Panc1 (cell line): ENCODE data around the gene USH1C. TPM values are rescaled to one million over a fixed set of nuclear protein-coding genes. Genes with fewer than 3 reads are reported as not detected.

Source experiments
- ATAC-seq: fragments of 200-7000 bp; cut with Tn5 transposase; 2 replicates; pipeline ENCODE4 v1.9.1; 2020; ENCODE audit warnings: mild to moderate bottlenecking, moderate library complexity
- BruUV-seq: library from RNA; stranded (reverse); fragments of 400-500 nt; replicated peaks from 2 replicates; lab custom pipeline; 2021; lab: Mats Ljungman, UMichigan
- CTCF ChIA-PET: fragments of 300-600 bp; sonication (Branson Sonifier 250); formaldehyde crosslinking; loops from one replicate; lab custom pipeline; 2022; ENCODE audit warnings: antibody characterized with exemption; lab: Charles Lee
- POLR2A ChIA-PET: fragments of 300-600 bp; sonication (Branson Sonifier 250); formaldehyde crosslinking; loops from one replicate; lab custom pipeline; 2022; ENCODE audit warnings: antibody characterized with exemption; lab: Charles Lee
- DNase-seq: peaks from one replicate; pipeline ENCODE4 v3.0.0-alpha.2; 2010; ENCODE audit warnings: low read depth, low spot score
- H3K27ac ChIP-seq: 2 replicates; pipeline ENCODE4 v1.5.1; 2011; ENCODE audit warnings: mild to moderate bottlenecking, low read length, inconsistent platforms
- H3K27me3 ChIP-seq: fragments of 200-500 bp; sonication (Bioruptor generic); 2 replicates; pipeline ENCODE4 v1.6.0; 2014; ENCODE audit warnings: low read length, inconsistent platforms; ENCODE audit not compliant: control insufficient read depth, insufficient read depth
- H3K36me3 ChIP-seq: fragments of 200-500 bp; sonication (Bioruptor generic); 2 replicates; pipeline ENCODE4 v1.5.1; 2014; ENCODE audit warnings: inconsistent platforms, mild to moderate bottlenecking, low read length, moderate library complexity; ENCODE audit not compliant: control insufficient read depth, insufficient read depth
- H3K4me1 ChIP-seq: 2 replicates; pipeline ENCODE4 v1.5.1; 2011; ENCODE audit warnings: inconsistent platforms, mild to moderate bottlenecking, low read length, moderate library complexity; ENCODE audit not compliant: control insufficient read depth, insufficient read depth
- H3K4me3 ChIP-seq, 2 experiments: 2 replicates each; pipeline ENCODE4 v1.5.1; 2011 to 2012; ENCODE audit warnings: low read depth in 2 of 2, low read length in 2 of 2, mild to moderate bottlenecking in 2 of 2, inconsistent platforms in 1 of 2, moderate library complexity in 1 of 2
- H3K9me3 ChIP-seq: fragments of 200-500 bp; sonication (Bioruptor generic); 2 replicates; pipeline ENCODE4 v1.5.1; 2014; ENCODE audit warnings: low read depth, mild to moderate bottlenecking, inconsistent platforms, low read length, moderate library complexity; ENCODE audit not compliant: control insufficient read depth, insufficient read depth
- CTCF ChIP-seq: fragments of 450-650 bp; IDR thresholded peaks from 2 replicates; pipeline ENCODE4 v1.5.1; 2017; ENCODE audit warnings: mild to moderate bottlenecking
- POLR2AphosphoS5 ChIP-seq: IDR thresholded peaks from 2 replicates; pipeline ENCODE4 v1.6.1; 2012; ENCODE audit warnings: mild to moderate bottlenecking, low read depth, low read length, moderate library complexity
- SIN3A ChIP-seq: IDR thresholded peaks from 2 replicates; pipeline ENCODE4 v1.6.1; 2012; ENCODE audit warnings: low read depth, mild to moderate bottlenecking, low read length, moderate library complexity, borderline replicate concordance; ENCODE audit not compliant: insufficient read depth
- TCF7L2 ChIP-seq: IDR thresholded peaks from 2 replicates; pipeline ENCODE4 v1.6.1; 2011; ENCODE audit warnings: mild to moderate bottlenecking, low read depth, low read length, inconsistent platforms
- in situ Hi-C: cut with HindIII; loops from 2 replicates; pipeline ENCODE4 v1.10.0; 2016; ENCODE audit warnings: low sequenced_read_pairs, low pct_unique_long_range_greater_than_20kb
- intact Hi-C: fragments of 100-400 bp; cut with micrococcal nuclease; formaldehyde crosslinking; loops from one replicate; pipeline ENCODE4 v1.10.0; 2022; ENCODE audit not compliant: unreplicated experiment
- total RNA-seq: library from RNA; stranded (reverse); gene quantifications from one replicate; pipeline ENCODE4 v1.2.1, GENCODE V29; 2021; ENCODE audit not compliant: unreplicated experiment
- TF ChIP-seq, protein P1 (sequence below), 2 experiments: IDR thresholded peaks; 2 replicates each; pipeline ENCODE4 v1.6.1; 2011 to 2012; ENCODE audit warnings: low read depth in 2 of 2, control low read depth in 1 of 2, low read length in 1 of 2, mild to moderate bottlenecking in 1 of 2, moderate library complexity in 1 of 2; ENCODE audit not compliant: insufficient read depth in 1 of 2

Gene USH1C
- total RNA-seq, 1 experiment from 2014 or later: not detected

DNA sequence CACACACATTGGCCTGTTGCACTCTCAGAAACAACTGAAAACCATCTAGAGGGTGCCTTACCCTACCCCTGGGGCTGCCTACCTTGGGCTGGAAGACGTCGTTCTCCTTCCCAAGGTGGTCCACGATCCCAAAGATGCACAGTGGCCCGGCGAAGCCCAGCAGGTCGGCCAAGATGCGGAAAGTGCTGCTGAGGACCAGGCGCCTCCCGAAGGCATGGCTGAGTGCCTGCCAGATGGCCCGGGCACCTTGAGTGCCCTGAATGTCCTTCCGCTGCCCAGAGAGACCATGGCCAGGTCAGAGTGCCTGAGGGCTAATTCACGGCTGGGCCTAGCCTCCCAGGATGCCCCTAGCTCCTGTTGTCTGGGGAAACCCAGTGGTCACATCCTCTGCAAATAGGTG, 83.8 kb downstream of the USH1C start:
- in situ Hi-C loops: no loop called here
- ChIA-PET POLR2A (no interaction called here), CTCF (no interaction called here)
- no TSS peak for BruUV-seq
- intact Hi-C loops: no loop called here
- no peaks in the 10 kb centered on the region for H3K4me1 ChIP-seq
- H3K4me3 ChIP-seq: no peak overlapping the region
- no peak overlapping the region for H3K27ac ChIP-seq
- no peak for DNase-seq
- H3K27me3 ChIP-seq: peaks cover 2% of the 10 kb centered on the region; the same call in 1 of the 2 replicates
- TF ChIP-seq POLR2AphosphoS5 (no peak), TCF7L2 (no peak), SIN3A (no peak), CTCF (no peak)
- TF ChIP-seq, protein P1, sequence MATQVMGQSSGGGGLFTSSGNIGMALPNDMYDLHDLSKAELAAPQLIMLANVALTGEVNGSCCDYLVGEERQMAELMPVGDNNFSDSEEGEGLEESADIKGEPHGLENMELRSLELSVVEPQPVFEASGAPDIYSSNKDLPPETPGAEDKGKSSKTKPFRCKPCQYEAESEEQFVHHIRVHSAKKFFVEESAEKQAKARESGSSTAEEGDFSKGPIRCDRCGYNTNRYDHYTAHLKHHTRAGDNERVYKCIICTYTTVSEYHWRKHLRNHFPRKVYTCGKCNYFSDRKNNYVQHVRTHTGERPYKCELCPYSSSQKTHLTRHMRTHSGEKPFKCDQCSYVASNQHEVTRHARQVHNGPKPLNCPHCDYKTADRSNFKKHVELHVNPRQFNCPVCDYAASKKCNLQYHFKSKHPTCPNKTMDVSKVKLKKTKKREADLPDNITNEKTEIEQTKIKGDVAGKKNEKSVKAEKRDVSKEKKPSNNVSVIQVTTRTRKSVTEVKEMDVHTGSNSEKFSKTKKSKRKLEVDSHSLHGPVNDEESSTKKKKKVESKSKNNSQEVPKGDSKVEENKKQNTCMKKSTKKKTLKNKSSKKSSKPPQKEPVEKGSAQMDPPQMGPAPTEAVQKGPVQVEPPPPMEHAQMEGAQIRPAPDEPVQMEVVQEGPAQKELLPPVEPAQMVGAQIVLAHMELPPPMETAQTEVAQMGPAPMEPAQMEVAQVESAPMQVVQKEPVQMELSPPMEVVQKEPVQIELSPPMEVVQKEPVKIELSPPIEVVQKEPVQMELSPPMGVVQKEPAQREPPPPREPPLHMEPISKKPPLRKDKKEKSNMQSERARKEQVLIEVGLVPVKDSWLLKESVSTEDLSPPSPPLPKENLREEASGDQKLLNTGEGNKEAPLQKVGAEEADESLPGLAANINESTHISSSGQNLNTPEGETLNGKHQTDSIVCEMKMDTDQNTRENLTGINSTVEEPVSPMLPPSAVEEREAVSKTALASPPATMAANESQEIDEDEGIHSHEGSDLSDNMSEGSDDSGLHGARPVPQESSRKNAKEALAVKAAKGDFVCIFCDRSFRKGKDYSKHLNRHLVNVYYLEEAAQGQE (IDR thresholded peaks at IDR 0.05; ENCODE audit: insufficient read depth in 1 of 2, low read depth in 2 of 2, low read length in 1 of 2): no peak
- ATAC-seq: no peak
- no peaks in the 10 kb centered on the region for H3K36me3 ChIP-seq
- no peaks in the 10 kb centered on the region for H3K9me3 ChIP-seq

DNA sequence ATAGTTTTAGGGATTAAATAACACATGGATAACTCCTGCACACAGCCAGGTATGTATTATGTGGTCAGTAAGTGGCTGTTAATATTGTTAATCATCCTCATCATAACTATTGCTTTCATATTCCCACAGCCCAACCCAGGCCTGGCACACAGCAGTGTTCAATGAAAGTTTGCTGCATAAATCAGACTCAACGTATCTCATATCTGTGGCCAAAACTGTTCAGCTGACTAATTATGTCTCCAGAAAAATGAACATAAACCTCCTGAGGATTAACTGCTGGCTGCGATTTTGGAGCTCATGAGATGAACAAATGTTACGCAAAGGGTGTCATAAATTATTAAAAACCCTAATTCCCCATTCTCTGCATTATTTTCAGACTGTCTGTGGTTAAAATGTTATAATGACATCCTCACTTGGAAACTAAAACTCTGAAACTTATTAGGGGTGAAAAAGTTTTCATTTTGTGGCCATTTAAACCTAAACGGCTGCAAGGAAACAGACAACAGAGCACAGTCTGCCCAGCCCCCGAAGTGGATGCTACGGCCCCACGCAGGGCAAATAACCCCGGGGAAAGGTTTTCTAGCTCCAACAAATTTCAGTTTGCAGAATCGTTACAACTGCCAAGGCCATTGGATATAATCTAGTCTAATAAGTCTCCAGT, 84.8 kb downstream of the USH1C start:
- no peak overlapping the region for H3K4me3 ChIP-seq
- TF ChIP-seq POLR2AphosphoS5 (no peak), SIN3A (no peak)
- no peaks in the 10 kb centered on the region for H3K36me3 ChIP-seq
- DNase-seq (no peak), ATAC-seq (no peak)
- intact Hi-C loops: no loop called here
- no peak overlapping the region for H3K27ac ChIP-seq
- in situ Hi-C loops: no loop called here
- CTCF ChIA-PET: interaction anchor here (1.0 kb wide), 1 partner anchor 73 kb away, joined by 3 read pairs; no protein-coding TSS in a partner anchor
- no peaks in the 10 kb centered on the region for H3K9me3 ChIP-seq
- POLR2A ChIA-PET: interaction anchor here (0.6 to 0.7 kb wide), 2 partner anchors 17 to 24 kb away, joined by 7 to 9 read pairs; partner anchors contain the start of gene ABCC8
- peaks cover 2% of the 10 kb centered on the region; the same call in 1 of the 2 replicates for H3K27me3 ChIP-seq
- H3K4me1 ChIP-seq: no peaks in the 10 kb centered on the region
- BruUV-seq: no TSS peak

GRCh38 chr11:17458268-17458667, 85.9 kb downstream of the USH1C start:
- TF ChIP-seq TCF7L2: no peak
- TF ChIP-seq SIN3A: no peak
- TF ChIP-seq POLR2AphosphoS5: no peak
- TF ChIP-seq CTCF: no peak
- TF ChIP-seq, protein P1 (IDR thresholded peaks at IDR 0.05; ENCODE audit: insufficient read depth in 1 of 2, low read depth in 2 of 2, low read length in 1 of 2): no peak
- ChIA-PET CTCF (interaction anchor here (0.6 to 1.0 kb wide), 3 partner anchors 27 to 80 kb away, joined by 3 read pairs; no protein-coding TSS in a partner anchor), POLR2A (no interaction called here)
- DNase-seq: no peak
- in situ Hi-C loops (no loop called here), intact Hi-C loops (no loop called here)
- Histone ChIP-seq H3K27ac (no peak overlapping the region), H3K4me3 (no peak overlapping the region), H3K4me1 (no peaks in the 10 kb centered on the region), H3K27me3 (peaks cover 2% of the 10 kb centered on the region; the same call in 1 of the 2 replicates), H3K9me3 (no peaks in the 10 kb centered on the region), H3K36me3 (no peaks in the 10 kb centered on the region)
- no peak for ATAC-seq
- BruUV-seq: no TSS peak
